K562 (cell line): ENCODE results near the gene SPTAN1. TPM values are rescaled to one million over a fixed set of nuclear protein-coding genes. Genes with fewer than 3 reads are reported as not detected.

Source experiments
- CBFB ChIP-seq: sonication (generic); formaldehyde crosslinking; IDR thresholded peaks from 2 replicates; pipeline ENCODE4 v1.4.0; 2020; ENCODE audit warnings: mild to moderate bottlenecking, missing genetic modification reagents
- CHD7 ChIP-seq: fragments of 200-600 bp; sonication (generic); IDR thresholded peaks from one replicate; pipeline ENCODE4 v1.6.1; 2012; ENCODE audit warnings: mild to moderate bottlenecking, low read depth, low read length, inconsistent platforms
- E2F1 ChIP-seq: sonication (generic); formaldehyde crosslinking; IDR thresholded peaks from 2 replicates; pipeline ENCODE4 v1.8.1; 2023; ENCODE audit warnings: mild to moderate bottlenecking, missing genetic modification reagents, moderate library complexity
- FUS ChIP-seq: fragments of 200-400 bp; formaldehyde crosslinking; optimal IDR thresholded peaks from 2 replicates; pipeline ENCODE3; 2017; ENCODE audit warnings: low read depth, low read length
- GTF2F1 ChIP-seq: IDR thresholded peaks from 2 replicates; pipeline ENCODE4 v1.6.1; 2011; ENCODE audit warnings: low read depth, low read length, improper control_type of control experiment
- NUFIP1 ChIP-seq: fragments of 450-650 bp; IDR thresholded peaks from 2 replicates; pipeline ENCODE4 v1.6.1; 2018; ENCODE audit not compliant: partially characterized antibody
- OTX1 ChIP-seq: fragments of 450-650 bp; formaldehyde crosslinking; IDR thresholded peaks from 2 replicates; pipeline ENCODE4 v1.4.0; 2022; ENCODE audit warnings: mild to moderate bottlenecking
- POLR2A ChIP-seq: fragments of 450-650 bp; conservative IDR thresholded peaks from 2 replicates; pipeline ENCODE4 v1.6.1; 2016
- SIRT6 ChIP-seq: IDR thresholded peaks from one replicate; pipeline ENCODE4 v1.6.1; 2012; ENCODE audit warnings: low read depth, mild to moderate bottlenecking, control low read depth, inconsistent platforms, low read length, moderate library complexity
- TEAD4 ChIP-seq, 2 experiments: sonication (generic) in 1 of 2; formaldehyde crosslinking in 1 of 2; IDR thresholded peaks; 2 replicates each; pipeline versions ENCODE4 v1.6.1 to v1.8.0; 2012 to 2022; ENCODE audit warnings: borderline replicate concordance in 1 of 2, inconsistent platforms in 1 of 2, low read length in 1 of 2, mild to moderate bottlenecking in 1 of 2, missing genetic modification reagents in 1 of 2
- ZBTB5 ChIP-seq: fragments of 450-650 bp; IDR thresholded peaks from 2 replicates; pipeline ENCODE4 v1.6.1; 2017; ENCODE audit warnings: antibody characterized with exemption
- ZNF586 ChIP-seq: fragments of 450-650 bp; formaldehyde crosslinking; conservative IDR thresholded peaks from 2 replicates; pipeline ENCODE4 v1.4.0; 2020; ENCODE audit warnings: mild to moderate bottlenecking, moderate library complexity
- ZNF785 ChIP-seq: fragments of 250-450 bp; sonication (Bioruptor Pico); IDR thresholded peaks from 2 replicates; pipeline ENCODE4 v1.4.0; 2020; ENCODE audit warnings: mild to moderate bottlenecking
- polyA plus RNA-seq, 8 experiments: library from polyadenylated mRNA; depleted of rRNA in 4 of 8; stranded (reverse) in 5 of 8; unstranded in 3 of 8; fragments of >200 nt; fragmentation: Nextera tagmentation in 2 of 8; fragmentation: Illumina TruSeq in 1 of 8; extraction: Ambion mirVana in 2 of 8; extraction: Trizol in 1 of 8; gene quantifications; 2 replicates each; pipeline versions ENCODE4 v1.2.1 to v1.2.3, GENCODE V29; 2011 to 2014; ENCODE audit warnings: inconsistent platforms in 1 of 8, missing spikeins in 1 of 8
- total RNA-seq, 7 experiments: library from RNA; depleted of rRNA in 6 of 7; stranded (reverse); fragments of >200 nt in 6 of 7; fragmentation: Illumina TruSeq in 2 of 7; extraction: Trizol in 2 of 7; gene quantifications; 2 replicates each; pipeline versions ENCODE4 v1.2.1 to v1.2.3, GENCODE V29; 2011 to 2021; ENCODE audit warnings: low replicate concordance in 1 of 7

SPTAN1 gene
- total and polyA plus RNA-seq, 9 of the 15 experiments (the other 6 are each of a cell fraction or from before 2014, with no cell fraction given), result 1.5 to 13.5 (median 6.8) TPM

GRCh38 chr9:128552153-128552743, at the start of gene SPTAN1 (continued):
- no peak for TF ChIP-seq CHD7
- TF ChIP-seq E2F1 (CRISPR knock-in tag), result no peak
- no peak for TF ChIP-seq ZNF785 (CRISPR knock-in tag)
- TF ChIP-seq ZNF586 (CRISPR knock-in tag), result no peak
- TF ChIP-seq NUFIP1, result no peak
- TF ChIP-seq FUS, result no peak
- peak; percentile 80 for TF ChIP-seq POLR2A
- TF ChIP-seq SIRT6, result no peak
- TF ChIP-seq GTF2F1, result no peak
- TF ChIP-seq CBFB (CRISPR knock-in tag), result peak; percentile 67; the same call in 1 of the 2 replicates
- TF ChIP-seq ZBTB5, result no peak
- TF ChIP-seq TEAD4 (IDR thresholded peaks at IDR 0.05; ENCODE audit: low read length), result no peak
- no peak for TF ChIP-seq TEAD4 (CRISPR knock-in tag; IDR thresholded peaks at IDR 0.05; ENCODE audit: borderline replicate concordance)
- no peak for TF ChIP-seq OTX1 (CRISPR knock-in tag)
